NCI-H69 (cell line): Measurements from ENCODE around the gene TMEM131.
"Not testable (repeated sequence)": the region's sequence is repeated elsewhere in the genome, so short reads cannot be mapped to it uniquely, and the experiment has no call there.

Experiments
- DNase-seq: peaks from one replicate; lab custom pipeline; 2025; lab: John Stamatoyannopoulos, UW

The TMEM131 gene

GRCh38 chr2:97995734-97996624 is at the start of gene TMEM131:
Gene TMEM131, minus strand, starts transcription at chr2:97995948. Its CDS starts 286 bp downstream, at chr2:97995662.
- DNase-seq: peak; percentile 94

GRCh38 chr2:98044730-98045129 is 49.0 kb upstream of the TMEM131 start:
- not testable (repeated sequence) for DNase-seq

- DNase-seq: no peak
These were observed 47.4 kb upstream of the TMEM131 start for GRCh38 chr2:98043101-98043500.

GRCh38 chr2:98040331-98040939 is 44.7 kb upstream of the TMEM131 start:
- no peak for DNase-seq

GRCh38 chr2:98039085-98039756 is 43.5 kb upstream of the TMEM131 start:
- no peak for DNase-seq

GRCh38 chr2:98037666-98038336 is 42.1 kb upstream of the TMEM131 start:
- DNase-seq: peak; percentile 3

- DNase-seq: no peak
These were observed 41.5 kb upstream of the TMEM131 start for GRCh38 chr2:98037206-98037605.

GRCh38 chr2:98036349-98037000 is 40.7 kb upstream of the TMEM131 start:
- DNase-seq: no peak

GRCh38 chr2:98034745-98035144 is 39.0 kb upstream of the TMEM131 start:
- no peak for DNase-seq

GRCh38 chr2:98032086-98032485 is 36.3 kb upstream of the TMEM131 start:
- no peak for DNase-seq

GRCh38 chr2:98029718-98030222 is 34.0 kb upstream of the TMEM131 start:
- no peak for DNase-seq

- DNase-seq: no peak
These were observed 33.4 kb upstream of the TMEM131 start for GRCh38 chr2:98028931-98029717.

- DNase-seq: no peak
These were observed 32.4 kb upstream of the TMEM131 start for GRCh38 chr2:98028101-98028561.

GRCh38 chr2:98027538-98027937 is 31.8 kb upstream of the TMEM131 start:
- DNase-seq: no peak

- DNase-seq: no peak
These were observed 31.3 kb upstream of the TMEM131 start for GRCh38 chr2:98026927-98027522.

- DNase-seq: no peak
These were observed 30.5 kb upstream of the TMEM131 start for GRCh38 chr2:98026292-98026691.

- peak; percentile 2 for DNase-seq
These were observed 29.8 kb upstream of the TMEM131 start for GRCh38 chr2:98025481-98026037.

- DNase-seq: not testable (repeated sequence)
These were observed 26.3 kb upstream of the TMEM131 start for GRCh38 chr2:98022067-98022466.

- peak; percentile 8 for DNase-seq
These were observed 25.4 kb upstream of the TMEM131 start for GRCh38 chr2:98020992-98021713.
